HepG2 (cell line): Measurements from ENCODE around the gene BLOC1S4. TPM values are rescaled to one million over a fixed set of nuclear protein-coding genes. Genes with fewer than 3 reads are reported as not detected.

Experiments used
- BRCA1 ChIP-seq: sonication (generic); formaldehyde crosslinking; IDR thresholded peaks from 2 replicates; pipeline ENCODE4 v1.4.0; 2020; ENCODE audit warnings: missing genetic modification reagents
- CEBPG ChIP-seq: IDR thresholded peaks from 2 replicates; pipeline ENCODE4 v1.6.1; 2016
- EP300 ChIP-seq, 3 experiments: sonication (generic) in 1 of 3; formaldehyde crosslinking in 1 of 3; IDR thresholded peaks; 2 replicates each; pipeline versions ENCODE4 v1.5.1 to v1.6.1; 2011 to 2020; ENCODE audit warnings: low read depth in 2 of 3, low read length in 2 of 3, borderline replicate concordance in 1 of 3, improper control_type of control experiment in 1 of 3, mild to moderate bottlenecking in 1 of 3, missing genetic modification reagents in 1 of 3, moderate library complexity in 1 of 3
- FOXK2 ChIP-seq: fragments of 450-650 bp; IDR thresholded peaks from 2 replicates; pipeline ENCODE4 v1.6.1; 2016
- HNF4A ChIP-seq: sonication (generic); formaldehyde crosslinking; IDR thresholded peaks from 2 replicates; pipeline ENCODE4 v1.4.0; 2020; ENCODE audit warnings: missing genetic modification reagents
- HOXA9 ChIP-seq: sonication (generic); formaldehyde crosslinking; IDR thresholded peaks from 2 replicates; pipeline ENCODE4 v1.8.1; 2022; ENCODE audit warnings: missing genetic modification reagents, mild to moderate bottlenecking, moderate library complexity, borderline replicate concordance
- MAFG ChIP-seq: sonication (generic); formaldehyde crosslinking; IDR thresholded peaks from 2 replicates; pipeline ENCODE4 v1.5.1; 2020; ENCODE audit warnings: mild to moderate bottlenecking, missing genetic modification reagents
- MBNL3 ChIP-seq: fragments of 250-450 bp; sonication (Bioruptor Pico); conservative IDR thresholded peaks from 2 replicates; pipeline ENCODE4 v1.8.0; 2022; ENCODE audit warnings: mild to moderate bottlenecking, inconsistent platforms
- PPARG ChIP-seq: conservative IDR thresholded peaks from 2 replicates; pipeline ENCODE4 v1.6.1; 2016; ENCODE audit warnings: missing biosample characterization, missing genetic modification reagents
- RBM22 ChIP-seq: fragments of 200-400 bp; formaldehyde crosslinking; optimal IDR thresholded peaks from 2 replicates; pipeline ENCODE3; 2017; ENCODE audit warnings: mild to moderate bottlenecking, low read length, moderate library complexity
- RFX5 ChIP-seq: IDR thresholded peaks from 2 replicates; pipeline ENCODE4 v1.6.1; 2011; ENCODE audit warnings: low read depth, low read length, improper control_type of control experiment
- SALL1 ChIP-seq: sonication (generic); formaldehyde crosslinking; IDR thresholded peaks from 2 replicates; pipeline ENCODE4 v1.8.0; 2022; ENCODE audit warnings: mild to moderate bottlenecking, missing genetic modification reagents
- ZMAT3 ChIP-seq: sonication (generic); formaldehyde crosslinking; conservative IDR thresholded peaks from 2 replicates; pipeline ENCODE4 v1.7.0; 2021; ENCODE audit warnings: missing genetic modification reagents
- ZNF335 ChIP-seq: sonication (generic); formaldehyde crosslinking; IDR thresholded peaks from 2 replicates; pipeline ENCODE4 v1.4.0; 2020; ENCODE audit warnings: missing genetic modification reagents
- ZNF660 ChIP-seq: sonication (generic); formaldehyde crosslinking; IDR thresholded peaks from 2 replicates; pipeline ENCODE4 v1.5.1; 2020; ENCODE audit warnings: mild to moderate bottlenecking, low read depth, missing genetic modification reagents, borderline replicate concordance
- ZNF780A ChIP-seq: sonication (generic); formaldehyde crosslinking; IDR thresholded peaks from 2 replicates; pipeline ENCODE4 v1.8.0; 2022; ENCODE audit warnings: mild to moderate bottlenecking, missing genetic modification reagents, moderate library complexity
- ZSCAN21 ChIP-seq: sonication (generic); formaldehyde crosslinking; IDR thresholded peaks from 2 replicates; pipeline ENCODE4 v1.8.0; 2022; ENCODE audit warnings: mild to moderate bottlenecking, missing genetic modification reagents, moderate library complexity, borderline replicate concordance
- polyA plus RNA-seq, 8 experiments: library from polyadenylated mRNA; depleted of rRNA in 3 of 8; stranded (reverse) in 7 of 8; unstranded in 1 of 8; fragments of >200 nt; fragmentation: Illumina TruSeq in 4 of 8; extraction: Trizol in 4 of 8; gene quantifications; 2 replicates each; pipeline versions ENCODE4 v1.2.1 to v1.2.3, GENCODE V29; 2011 to 2016; ENCODE audit warnings: low read depth in 4 of 8, missing spikeins in 1 of 8, mixed read lengths in 1 of 8; ENCODE audit not compliant: insufficient read depth in 1 of 8
- total RNA-seq, 5 experiments: library from RNA; depleted of rRNA; stranded (reverse); fragments of >200 nt; fragmentation: Illumina TruSeq; extraction: Trizol; gene quantifications; 2 replicates each; pipeline ENCODE4 v1.2.3, GENCODE V29; 2016; ENCODE audit warnings: low read depth in 1 of 5
- TF ChIP-seq, protein P1 (sequence below): sonication (generic); formaldehyde crosslinking; IDR thresholded peaks from 2 replicates; pipeline ENCODE4 v1.8.1; 2023; ENCODE audit warnings: mild to moderate bottlenecking, missing genetic modification reagents
- TF ChIP-seq, protein P2 (sequence below): sonication (generic); formaldehyde crosslinking; IDR thresholded peaks from 2 replicates; pipeline ENCODE4 v1.4.0; 2020; ENCODE audit warnings: missing genetic modification reagents, borderline replicate concordance
- TF ChIP-seq, protein P3 (sequence below): sonication (generic); formaldehyde crosslinking; IDR thresholded peaks from 2 replicates; pipeline ENCODE4 v1.4.0; 2020; ENCODE audit warnings: mild to moderate bottlenecking, missing genetic modification reagents
- TF ChIP-seq, protein P4 (sequence below): sonication (generic); formaldehyde crosslinking; IDR thresholded peaks from 2 replicates; pipeline ENCODE4 v1.4.0; 2020; ENCODE audit warnings: missing genetic modification reagents, borderline replicate concordance

Gene BLOC1S4
- total and polyA plus RNA-seq, 2 of the 13 experiments (the other 11 are each of a cell fraction or from before 2014, with no cell fraction given), result 15.5 to 20.9 TPM

- TF ChIP-seq, protein P1, sequence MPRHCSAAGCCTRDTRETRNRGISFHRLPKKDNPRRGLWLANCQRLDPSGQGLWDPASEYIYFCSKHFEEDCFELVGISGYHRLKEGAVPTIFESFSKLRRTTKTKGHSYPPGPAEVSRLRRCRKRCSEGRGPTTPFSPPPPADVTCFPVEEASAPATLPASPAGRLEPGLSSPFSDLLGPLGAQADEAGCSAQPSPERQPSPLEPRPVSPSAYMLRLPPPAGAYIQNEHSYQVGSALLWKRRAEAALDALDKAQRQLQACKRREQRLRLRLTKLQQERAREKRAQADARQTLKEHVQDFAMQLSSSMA (CRISPR knock-in tag), result no peak
- TF ChIP-seq ZNF335 (CRISPR knock-in tag), result peak; percentile 82
- 0 out of 2 replicates have a peak, but pooled peaks have one; percentile 43 for TF ChIP-seq BRCA1 (CRISPR knock-in tag)
- TF ChIP-seq SALL1, result peak; percentile 99
- TF ChIP-seq, protein P2, sequence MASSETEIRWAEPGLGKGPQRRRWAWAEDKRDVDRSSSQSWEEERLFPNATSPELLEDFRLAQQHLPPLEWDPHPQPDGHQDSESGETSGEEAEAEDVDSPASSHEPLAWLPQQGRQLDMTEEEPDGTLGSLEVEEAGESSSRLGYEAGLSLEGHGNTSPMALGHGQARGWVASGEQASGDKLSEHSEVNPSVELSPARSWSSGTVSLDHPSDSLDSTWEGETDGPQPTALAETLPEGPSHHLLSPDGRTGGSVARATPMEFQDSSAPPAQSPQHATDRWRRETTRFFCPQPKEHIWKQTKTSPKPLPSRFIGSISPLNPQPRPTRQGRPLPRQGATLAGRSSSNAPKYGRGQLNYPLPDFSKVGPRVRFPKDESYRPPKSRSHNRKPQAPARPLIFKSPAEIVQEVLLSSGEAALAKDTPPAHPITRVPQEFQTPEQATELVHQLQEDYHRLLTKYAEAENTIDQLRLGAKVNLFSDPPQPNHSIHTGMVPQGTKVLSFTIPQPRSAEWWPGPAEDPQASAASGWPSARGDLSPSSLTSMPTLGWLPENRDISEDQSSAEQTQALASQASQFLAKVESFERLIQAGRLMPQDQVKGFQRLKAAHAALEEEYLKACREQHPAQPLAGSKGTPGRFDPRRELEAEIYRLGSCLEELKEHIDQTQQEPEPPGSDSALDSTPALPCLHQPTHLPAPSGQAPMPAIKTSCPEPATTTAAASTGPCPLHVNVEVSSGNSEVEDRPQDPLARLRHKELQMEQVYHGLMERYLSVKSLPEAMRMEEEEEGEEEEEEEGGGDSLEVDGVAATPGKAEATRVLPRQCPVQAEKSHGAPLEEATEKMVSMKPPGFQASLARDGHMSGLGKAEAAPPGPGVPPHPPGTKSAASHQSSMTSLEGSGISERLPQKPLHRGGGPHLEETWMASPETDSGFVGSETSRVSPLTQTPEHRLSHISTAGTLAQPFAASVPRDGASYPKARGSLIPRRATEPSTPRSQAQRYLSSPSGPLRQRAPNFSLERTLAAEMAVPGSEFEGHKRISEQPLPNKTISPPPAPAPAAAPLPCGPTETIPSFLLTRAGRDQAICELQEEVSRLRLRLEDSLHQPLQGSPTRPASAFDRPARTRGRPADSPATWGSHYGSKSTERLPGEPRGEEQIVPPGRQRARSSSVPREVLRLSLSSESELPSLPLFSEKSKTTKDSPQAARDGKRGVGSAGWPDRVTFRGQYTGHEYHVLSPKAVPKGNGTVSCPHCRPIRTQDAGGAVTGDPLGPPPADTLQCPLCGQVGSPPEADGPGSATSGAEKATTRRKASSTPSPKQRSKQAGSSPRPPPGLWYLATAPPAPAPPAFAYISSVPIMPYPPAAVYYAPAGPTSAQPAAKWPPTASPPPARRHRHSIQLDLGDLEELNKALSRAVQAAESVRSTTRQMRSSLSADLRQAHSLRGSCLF (CRISPR knock-in tag), result no peak
- peak in 1 of 2 experiments; percentile 89; a peak in 2 of 4 replicates for TF ChIP-seq EP300 (IDR thresholded peaks at IDR 0.05; ENCODE audit: low read depth in 2 of 2, low read length in 2 of 2)
- TF ChIP-seq EP300 (CRISPR knock-in tag; IDR thresholded peaks at IDR 0.05; ENCODE audit: borderline replicate concordance), result peak; percentile 84
- peak; percentile 98 for TF ChIP-seq HNF4A (CRISPR knock-in tag)
- TF ChIP-seq HOXA9 (CRISPR knock-in tag), result no peak
- no peak for TF ChIP-seq MBNL3
- TF ChIP-seq, protein P3, sequence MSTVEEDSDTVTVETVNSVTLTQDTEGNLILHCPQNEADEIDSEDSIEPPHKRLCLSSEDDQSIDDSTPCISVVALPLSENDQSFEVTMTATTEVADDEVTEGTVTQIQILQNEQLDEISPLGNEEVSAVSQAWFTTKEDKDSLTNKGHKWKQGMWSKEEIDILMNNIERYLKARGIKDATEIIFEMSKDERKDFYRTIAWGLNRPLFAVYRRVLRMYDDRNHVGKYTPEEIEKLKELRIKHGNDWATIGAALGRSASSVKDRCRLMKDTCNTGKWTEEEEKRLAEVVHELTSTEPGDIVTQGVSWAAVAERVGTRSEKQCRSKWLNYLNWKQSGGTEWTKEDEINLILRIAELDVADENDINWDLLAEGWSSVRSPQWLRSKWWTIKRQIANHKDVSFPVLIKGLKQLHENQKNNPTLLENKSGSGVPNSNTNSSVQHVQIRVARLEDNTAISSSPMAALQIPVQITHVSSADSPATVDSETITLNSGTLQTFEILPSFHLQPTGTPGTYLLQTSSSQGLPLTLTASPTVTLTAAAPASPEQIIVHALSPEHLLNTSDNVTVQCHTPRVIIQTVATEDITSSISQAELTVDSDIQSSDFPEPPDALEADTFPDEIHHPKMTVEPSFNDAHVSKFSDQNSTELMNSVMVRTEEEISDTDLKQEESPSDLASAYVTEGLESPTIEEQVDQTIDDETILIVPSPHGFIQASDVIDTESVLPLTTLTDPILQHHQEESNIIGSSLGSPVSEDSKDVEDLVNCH (CRISPR knock-in tag), result no peak
- TF ChIP-seq RFX5, result no peak
- no peak for TF ChIP-seq FOXK2
- 0 out of 2 replicates have a peak, but pooled peaks have one; percentile 16 for TF ChIP-seq ZNF780A (CRISPR knock-in tag)
- peak; percentile 79; the same call in 1 of the 2 replicates for TF ChIP-seq ZSCAN21 (CRISPR knock-in tag)
- TF ChIP-seq CEBPG (CRISPR knock-in tag), result peak; percentile 64
- TF ChIP-seq, protein P4, sequence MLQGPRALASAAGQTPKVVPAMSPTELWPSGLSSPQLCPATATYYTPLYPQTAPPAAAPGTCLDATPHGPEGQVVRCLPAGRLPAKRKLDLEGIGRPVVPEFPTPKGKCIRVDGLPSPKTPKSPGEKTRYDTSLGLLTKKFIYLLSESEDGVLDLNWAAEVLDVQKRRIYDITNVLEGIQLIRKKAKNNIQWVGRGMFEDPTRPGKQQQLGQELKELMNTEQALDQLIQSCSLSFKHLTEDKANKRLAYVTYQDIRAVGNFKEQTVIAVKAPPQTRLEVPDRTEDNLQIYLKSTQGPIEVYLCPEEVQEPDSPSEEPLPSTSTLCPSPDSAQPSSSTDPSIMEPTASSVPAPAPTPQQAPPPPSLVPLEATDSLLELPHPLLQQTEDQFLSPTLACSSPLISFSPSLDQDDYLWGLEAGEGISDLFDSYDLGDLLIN, result no peak
- TF ChIP-seq MAFG (CRISPR knock-in tag), result no peak
- TF ChIP-seq ZMAT3 (CRISPR knock-in tag), result peak; percentile 61; the same call in 1 of the 2 replicates
- TF ChIP-seq ZNF660 (CRISPR knock-in tag), result no peak
- TF ChIP-seq RBM22, result no peak
- TF ChIP-seq PPARG, result peak; percentile 95
Observed at GRCh38 chr4:6755088-6755753, 39.2 kb downstream of the BLOC1S4 start (continued).
